Measurements from ENCODE around the gene CDKN2D.
A peak's percentile ranks its signal among the peaks of the same experiment; 100 is the strongest.
"Not testable (repeated sequence)": the region's sequence is repeated elsewhere in the genome, so short reads cannot be mapped to it uniquely, and the experiment has no call there.

Gene CDKN2D

DNA sequence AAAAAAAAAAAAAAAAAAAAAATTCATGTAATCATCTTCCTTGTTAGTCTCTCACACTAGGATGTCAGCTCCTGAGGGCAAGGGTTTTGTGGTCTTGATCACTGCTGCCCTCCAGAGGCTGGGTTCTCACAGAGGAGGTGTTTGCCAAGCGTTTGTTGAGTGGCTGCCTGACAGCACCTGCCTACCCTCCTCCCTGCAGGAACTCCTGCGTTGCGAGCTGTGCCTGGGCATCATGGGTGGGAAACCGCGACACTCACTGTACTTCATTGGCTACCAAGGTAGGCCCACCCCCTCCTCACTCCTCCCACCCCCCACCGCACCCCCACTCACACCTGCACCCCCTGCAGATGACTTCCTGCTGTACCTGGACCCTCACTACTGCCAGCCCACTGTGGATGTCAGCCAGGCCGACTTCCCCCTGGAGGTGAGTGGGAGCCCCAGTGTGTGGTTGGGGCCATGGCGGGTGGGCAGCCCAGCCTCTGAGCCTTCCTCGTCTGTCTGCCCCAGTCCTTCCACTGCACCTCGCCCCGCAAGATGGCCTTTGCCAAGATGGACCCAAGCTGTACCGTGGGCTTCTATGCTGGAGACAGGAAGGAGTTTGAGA lies 17.0 kb downstream of the CDKN2D start:
- peak; percentile 14 for DNase-seq (ENCODE audit: low spot score)

DNA sequence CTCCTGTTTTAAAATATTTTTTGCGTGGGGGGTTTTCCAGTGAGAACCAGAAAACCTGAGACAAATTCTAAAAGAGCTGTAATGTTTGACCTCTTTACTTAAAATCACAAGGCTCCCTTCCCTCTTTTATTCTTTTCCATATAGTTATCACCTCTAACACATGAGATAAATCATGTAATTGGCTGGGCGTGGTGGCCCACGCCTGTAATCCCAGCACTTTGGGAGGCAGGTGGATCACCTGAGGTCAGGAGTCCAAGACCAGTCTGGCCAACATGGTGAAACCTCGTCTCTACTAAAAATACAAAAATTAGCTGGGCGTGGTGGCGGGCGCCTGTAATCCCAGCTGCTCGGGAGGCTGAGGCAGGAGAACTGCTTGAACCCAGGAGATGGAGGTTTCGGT lies 17.8 kb downstream of the CDKN2D start:
- not testable (repeated sequence) for DNase-seq (ENCODE audit: low spot score)

DNA sequence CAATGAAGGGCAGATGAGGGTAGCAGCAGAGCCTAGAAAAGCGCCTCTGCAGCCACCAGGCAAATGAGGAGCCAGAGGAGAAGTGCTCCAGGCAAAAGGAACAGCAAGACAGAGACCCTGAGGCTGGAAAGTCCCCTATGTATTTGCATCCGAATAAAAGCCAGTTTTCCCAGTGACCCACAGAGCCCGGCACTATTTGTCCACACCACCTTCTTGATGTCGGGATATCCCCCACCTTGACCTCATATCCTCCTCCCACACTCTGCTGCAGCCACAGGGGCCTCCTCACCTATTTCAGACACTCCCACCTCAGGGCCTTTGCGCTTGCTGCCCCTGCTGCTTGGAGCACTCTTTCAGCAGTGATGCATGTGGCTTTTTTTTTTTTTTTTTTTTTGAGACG lies 18.4 kb downstream of the CDKN2D start:
- no peak for DNase-seq (ENCODE audit: low spot score)

DNA sequence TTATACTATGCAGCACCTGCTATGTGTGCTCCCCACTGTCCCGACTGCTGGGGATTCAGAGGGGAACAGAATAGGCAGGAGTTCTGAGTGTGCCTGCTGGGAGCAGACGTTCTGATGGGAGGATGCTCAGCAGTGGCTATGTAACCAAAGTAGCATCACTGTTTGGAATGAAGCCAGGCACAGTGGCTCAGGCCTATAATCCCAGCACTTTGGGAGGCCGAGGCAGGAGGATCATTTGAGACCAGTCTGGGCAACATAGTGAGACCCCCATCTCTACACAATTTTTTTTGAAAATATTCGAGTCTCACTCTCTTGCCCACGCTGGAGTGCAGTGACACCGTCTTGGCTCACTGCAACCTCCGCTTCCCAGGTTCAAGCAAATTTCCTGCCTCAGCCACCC lies 19.0 kb downstream of the CDKN2D start:
- no peak for DNase-seq (ENCODE audit: low spot score)

- DNase-seq (ENCODE audit: low spot score), result no peak
Observed at GRCh38 chr19:10548746-10549276, 20.0 kb downstream of the CDKN2D start.

- DNase-seq (ENCODE audit: low spot score), result no peak
Observed at GRCh38 chr19:10546817-10547216, 22.0 kb downstream of the CDKN2D start.

DNA sequence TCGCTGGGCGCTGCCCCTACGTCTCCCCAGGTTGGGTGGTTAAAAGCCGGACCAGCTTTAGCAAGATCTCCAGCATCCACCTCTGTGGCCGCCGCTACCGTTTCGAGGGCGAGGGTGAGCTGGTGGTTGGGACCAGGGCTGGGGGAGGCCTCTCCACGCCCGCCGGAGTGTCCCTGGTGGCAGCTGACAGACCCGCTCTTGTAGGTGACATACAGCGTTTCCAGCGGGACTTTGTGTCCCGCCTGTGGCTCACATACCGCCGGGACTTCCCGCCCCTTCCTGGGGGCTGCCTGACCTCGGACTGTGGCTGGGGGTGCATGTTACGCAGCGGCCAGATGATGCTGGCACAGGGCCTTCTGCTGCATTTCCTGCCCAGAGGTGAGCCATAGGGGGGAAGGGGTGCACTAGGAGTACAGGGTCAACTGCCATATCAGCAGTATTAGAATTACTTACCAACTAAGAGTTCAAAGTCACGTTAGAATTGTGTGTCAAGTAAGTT lies 24.0 kb downstream of the CDKN2D start:
- no peak for DNase-seq (ENCODE audit: low spot score)

GRCh38 chr19:10544242-10544752 lies 24.5 kb downstream of the CDKN2D start:
- no peak for DNase-seq (ENCODE audit: low spot score)

GRCh38 chr19:10543420-10544241 lies 25.1 kb downstream of the CDKN2D start, which contains the start of gene ATG4D:
Gene ATG4D (plus strand): TSS chr19:10543904. CDS start chr19:10544091, 187 bp downstream.
- peak; percentile 72 for DNase-seq (ENCODE audit: low spot score)

DNA sequence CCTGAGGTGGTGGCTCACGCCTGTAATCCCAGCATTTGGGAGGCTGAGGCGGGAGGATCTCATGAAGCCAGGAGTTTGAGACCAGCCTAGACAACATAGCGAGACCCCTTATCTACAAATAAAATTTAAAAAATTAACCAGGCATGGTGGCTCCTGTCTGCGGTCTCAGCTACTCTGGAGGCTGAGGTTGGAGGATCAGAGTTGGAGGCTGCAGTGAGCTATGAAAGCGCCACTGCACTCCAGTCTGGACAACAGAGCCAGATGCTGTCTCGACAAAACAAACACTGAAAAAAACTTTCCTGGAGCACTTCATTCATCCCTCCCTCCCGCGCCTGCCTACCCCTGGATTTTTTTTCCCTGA lies 25.7 kb downstream of the CDKN2D start:
- DNase-seq (ENCODE audit: low spot score), result no peak

- DNase-seq (ENCODE audit: low spot score), result not testable (repeated sequence)
Observed at GRCh38 chr19:10539016-10539415, 29.8 kb downstream of the CDKN2D start.

DNA sequence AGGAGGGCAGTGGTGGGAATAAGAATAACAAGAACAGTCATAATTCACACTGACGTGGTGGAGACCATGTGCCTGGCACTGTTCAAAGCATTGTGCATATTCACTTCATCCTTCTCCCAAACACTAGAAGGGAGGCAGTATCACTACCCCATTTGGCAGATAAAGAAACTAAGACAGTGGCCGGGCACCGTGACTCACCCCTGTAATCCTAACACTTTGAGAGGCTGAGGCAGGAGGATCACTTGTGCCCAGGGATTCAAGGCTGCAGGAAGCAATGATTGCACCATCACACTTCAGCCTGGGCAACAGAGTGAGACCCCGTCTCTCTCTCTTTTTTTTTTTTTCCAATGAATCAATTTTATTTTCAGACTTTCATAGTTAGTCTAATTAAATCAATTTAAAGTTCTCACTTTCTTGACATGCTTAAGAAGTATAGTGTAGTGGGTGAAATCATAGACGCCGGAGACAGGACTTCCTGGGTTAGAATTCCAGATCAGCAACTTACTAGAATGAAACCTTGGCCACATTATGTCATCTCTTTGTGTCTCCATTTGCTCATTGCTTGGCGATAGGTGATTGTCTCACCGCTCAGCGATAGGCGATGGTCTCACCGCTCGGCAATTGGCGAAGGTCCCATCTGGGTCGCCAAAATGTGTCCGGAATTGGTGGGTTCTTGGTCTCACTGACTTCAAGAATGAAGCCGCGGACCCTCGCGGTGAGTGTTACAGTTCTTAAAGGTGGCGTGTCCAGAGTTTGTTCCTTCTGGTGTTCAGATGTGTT lies 30.4 kb downstream of the CDKN2D start:
- no peak for DNase-seq (ENCODE audit: low spot score)

GRCh38 chr19:10537668-10538067 lies 31.1 kb downstream of the CDKN2D start:
- no peak for DNase-seq (ENCODE audit: low spot score)

DNA sequence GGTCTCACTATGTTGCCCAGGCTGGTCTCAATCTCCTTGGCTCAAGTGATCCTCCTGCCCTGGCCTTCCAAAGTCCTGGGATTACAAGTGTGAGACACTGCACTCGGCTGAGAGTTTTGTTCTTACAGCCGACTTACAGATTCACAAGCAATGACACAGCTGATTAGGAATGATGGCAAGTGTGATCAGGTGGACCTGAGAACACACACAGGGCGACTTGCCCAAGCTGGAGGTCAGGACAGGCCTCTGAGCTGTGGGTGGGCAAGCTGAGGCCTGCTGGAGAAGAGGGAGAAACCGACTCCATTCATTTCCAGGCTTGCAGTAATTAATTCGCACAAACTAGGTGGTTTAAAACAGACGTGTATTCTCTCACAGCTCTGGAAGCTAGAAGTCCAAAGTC lies 33.2 kb downstream of the CDKN2D start:
- no peak for DNase-seq (ENCODE audit: low spot score)

DNA sequence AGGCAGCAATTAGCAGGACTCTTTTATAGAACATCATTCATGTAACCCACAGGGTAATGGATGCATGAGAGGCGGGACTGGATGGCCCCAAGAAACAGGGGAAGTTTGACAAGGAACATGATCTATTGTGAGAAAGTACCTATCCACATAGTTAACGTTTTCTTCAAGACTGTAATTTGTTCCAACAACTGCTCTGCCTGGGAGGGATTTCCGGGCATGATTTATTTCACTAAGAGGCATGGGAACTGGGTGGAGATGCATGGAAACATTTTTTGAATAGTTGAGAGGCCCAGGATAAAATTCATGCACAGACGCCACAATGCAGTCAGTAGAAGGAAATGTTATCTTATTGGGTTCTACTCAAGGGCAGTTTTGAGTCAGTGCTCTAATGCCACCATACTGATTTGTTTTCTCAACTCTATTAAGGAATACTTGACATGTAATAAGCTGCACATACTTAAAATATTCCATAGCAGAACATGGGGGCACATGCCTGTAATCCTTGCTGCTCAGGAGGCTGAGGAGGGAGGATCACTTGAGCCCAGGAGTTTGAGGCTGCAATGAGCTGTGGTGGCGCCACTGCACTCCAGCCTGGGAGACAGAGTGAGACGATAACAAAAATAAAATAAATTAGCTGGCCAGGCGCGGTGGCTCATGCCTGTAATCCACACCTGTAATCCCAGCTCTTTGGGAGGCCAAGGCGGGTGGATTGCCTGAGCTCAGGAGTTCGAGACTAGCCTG lies 35.0 kb downstream of the CDKN2D start:
- DNase-seq (ENCODE audit: low spot score), result no peak

DNA sequence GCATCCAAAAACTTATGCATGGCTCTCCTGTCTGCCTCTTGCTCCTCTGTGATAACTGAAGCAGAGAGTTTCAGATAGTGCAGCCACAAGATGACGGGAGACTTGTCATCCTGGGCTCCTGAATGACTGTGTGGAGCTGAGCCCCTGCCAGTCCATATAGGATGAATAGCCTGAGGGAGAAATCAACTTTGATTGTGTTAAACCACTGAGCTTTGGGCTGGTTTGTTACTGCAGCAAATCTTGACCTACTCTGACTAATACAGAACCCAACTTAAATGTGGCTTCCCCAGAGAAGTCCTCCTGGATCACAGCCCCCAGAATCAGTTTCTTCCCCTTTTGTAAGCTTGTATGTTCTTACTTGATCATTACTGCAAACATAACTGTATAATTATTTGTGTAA lies 36.3 kb downstream of the CDKN2D start:
- no peak for DNase-seq (ENCODE audit: low spot score)

- not testable (repeated sequence) for DNase-seq (ENCODE audit: low spot score)
Observed at GRCh38 chr19:10526887-10527286, 41.9 kb downstream of the CDKN2D start.

DNA sequence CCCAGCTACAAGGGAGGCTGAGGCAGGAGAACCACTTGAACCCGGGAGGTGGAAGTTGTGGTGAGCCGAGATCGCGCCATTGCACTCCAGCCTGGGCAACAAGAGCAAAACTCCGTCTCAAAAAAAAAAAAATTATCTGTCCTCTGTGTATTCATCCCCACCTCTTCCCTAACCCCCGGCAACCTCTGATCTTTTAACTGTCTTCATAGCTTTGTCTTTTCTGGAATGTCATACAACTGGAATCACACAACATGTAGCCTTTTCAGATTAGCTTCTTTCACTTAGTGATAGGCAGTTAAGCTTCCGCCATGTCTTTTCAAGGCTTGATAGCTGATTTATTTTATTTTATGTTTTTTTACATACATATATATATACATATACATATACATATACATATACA lies 43.1 kb downstream of the CDKN2D start:
- no peak for DNase-seq (ENCODE audit: low spot score)

GRCh38 chr19:10523135-10523636 lies 45.6 kb downstream of the CDKN2D start:
- DNase-seq (ENCODE audit: low spot score), result no peak

DNA sequence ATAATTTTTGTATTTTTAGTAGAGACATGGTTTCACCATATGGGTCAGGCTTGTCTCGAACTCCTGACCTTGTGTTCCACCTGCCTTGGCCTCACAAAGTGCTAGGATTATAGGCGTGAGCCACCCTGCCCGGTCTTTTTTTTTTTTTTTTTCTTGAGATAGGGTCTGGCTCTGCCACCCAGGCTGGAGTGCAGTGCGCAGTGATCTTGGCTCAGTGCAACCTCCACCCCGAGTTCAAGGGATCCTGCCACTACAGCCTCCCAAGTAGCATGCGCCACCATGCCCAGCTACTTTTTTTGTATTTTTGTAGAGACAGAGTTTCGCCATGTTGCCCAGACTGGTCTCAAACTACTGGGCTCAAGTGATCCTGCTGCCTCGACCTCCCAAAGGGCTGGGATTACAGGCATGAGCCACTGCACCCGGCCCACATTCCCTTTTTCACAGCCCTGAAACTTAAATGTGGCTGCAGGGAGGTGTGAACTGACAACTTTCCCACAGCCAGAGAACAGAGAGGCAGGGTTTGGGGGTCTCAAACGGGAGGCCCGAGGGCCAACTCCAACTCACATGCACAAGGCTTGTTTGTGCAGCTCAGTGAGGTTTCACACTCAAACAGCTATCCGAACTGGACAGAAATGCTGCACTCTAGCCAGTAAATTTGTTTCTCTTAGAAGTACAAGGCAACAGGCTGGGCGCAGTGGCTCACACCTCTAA lies 47.2 kb downstream of the CDKN2D start:
- DNase-seq (ENCODE audit: low spot score), result no peak
